OCI-LY7 (cell line): ENCODE measurements around the gene SLC39A6. TPM values are rescaled to one million over a fixed set of nuclear protein-coding genes. Genes with fewer than 3 reads are reported as not detected.
"Not testable (repeated sequence)": the region's sequence is repeated elsewhere in the genome, so short reads cannot be mapped to it uniquely, and the experiment has no call there.

Source experiments
- BruUV-seq: library from RNA; stranded (reverse); fragments of 400-500 nt; replicated peaks from 2 replicates; lab custom pipeline; 2021; lab: Mats Ljungman, UMichigan
- CTCF ChIA-PET: fragments of 300-600 bp; sonication (Branson Sonifier 250); formaldehyde crosslinking; loops from one replicate; lab custom pipeline; 2022; ENCODE audit warnings: antibody characterized with exemption; ENCODE audit not compliant: unreplicated experiment; lab: Charles Lee
- POLR2A ChIA-PET: fragments of 300-600 bp; sonication (Branson Sonifier 250); formaldehyde crosslinking; loops from one replicate; lab custom pipeline; 2022; ENCODE audit warnings: antibody characterized with exemption; lab: Charles Lee
- DNase-seq: peaks from one replicate; pipeline ENCODE4 v3.0.0-alpha.2; 2015; ENCODE audit warnings: low spot score
- H2AFZ ChIP-seq: fragments of 200-600 bp; sonication (generic), shearing (Covaris generic); 2 replicates; pipeline ENCODE4 v1.6.1; 2014; ENCODE audit warnings: mild to moderate bottlenecking, antibody characterized with exemption, low read length, moderate library complexity
- H3K27ac ChIP-seq: fragments of 200-600 bp; sonication (generic); 2 replicates; pipeline ENCODE4 v1.5.1; 2014; ENCODE audit warnings: mixed run types, low read depth, mild to moderate bottlenecking, moderate library complexity, low read length, inconsistent platforms; ENCODE audit not compliant: poor library complexity, severe bottlenecking
- H3K36me3 ChIP-seq: fragments of 200-600 bp; sonication (generic); 2 replicates; pipeline ENCODE4 v1.6.1; 2014; ENCODE audit warnings: mild to moderate bottlenecking, antibody characterized with exemption, low read length, moderate library complexity, mixed read lengths; ENCODE audit not compliant: insufficient read depth
- H3K4me1 ChIP-seq: fragments of 200-600 bp; sonication (generic); 2 replicates; pipeline ENCODE4 v1.5.1; 2014; ENCODE audit warnings: mild to moderate bottlenecking, low read length; ENCODE audit not compliant: insufficient read depth, poor library complexity, severe bottlenecking
- H3K4me2 ChIP-seq: fragments of 200-600 bp; sonication (generic); 2 replicates; pipeline ENCODE4 v1.6.1; 2014; ENCODE audit warnings: mild to moderate bottlenecking, low read length
- H3K4me3 ChIP-seq: fragments of 200-600 bp; sonication (generic); 2 replicates; pipeline ENCODE4 v1.5.1; 2014; ENCODE audit warnings: mild to moderate bottlenecking, low read depth, low read length; ENCODE audit not compliant: poor library complexity, severe bottlenecking
- H3K79me2 ChIP-seq: fragments of 200-600 bp; sonication (generic); 2 replicates; pipeline ENCODE4 v1.6.1; 2016; ENCODE audit warnings: low read depth, mild to moderate bottlenecking, low read length, moderate library complexity, mixed read lengths; ENCODE audit not compliant: insufficient read depth
- H3K9me2 ChIP-seq: fragments of 200-600 bp; sonication (generic); 2 replicates; pipeline ENCODE4 v1.6.1; 2016; ENCODE audit warnings: mild to moderate bottlenecking, low read length, mixed read lengths; ENCODE audit not compliant: insufficient read depth
- H3K9me3 ChIP-seq: fragments of 200-600 bp; sonication (generic); 2 replicates; pipeline ENCODE4 v1.6.1; 2014; ENCODE audit warnings: mild to moderate bottlenecking, mixed run types, low read length, mixed read lengths
- H4K20me1 ChIP-seq: fragments of 200-600 bp; sonication (generic); 2 replicates; pipeline ENCODE4 v1.6.1; 2014; ENCODE audit warnings: mild to moderate bottlenecking, antibody characterized with exemption, low read length, moderate library complexity, mixed read lengths; ENCODE audit not compliant: insufficient read depth
- CTCF ChIP-seq: fragments of 200-600 bp; sonication (generic); conservative IDR thresholded peaks from 2 replicates; pipeline ENCODE4 v1.5.1; 2014; ENCODE audit warnings: mild to moderate bottlenecking, antibody characterized with exemption, low read length, moderate library complexity, mixed read lengths
- EZH2phosphoT487 ChIP-seq: fragments of 200-600 bp; sonication (generic); IDR thresholded peaks from 2 replicates; pipeline ENCODE4 v1.6.1; 2018; ENCODE audit warnings: low read depth, borderline replicate concordance, mild to moderate bottlenecking, mixed run types, antibody characterized with exemption, low read length, moderate library complexity, mixed read lengths
- intact Hi-C: fragments of 100-400 bp; cut with micrococcal nuclease; formaldehyde crosslinking; loops from one replicate; pipeline ENCODE4 v1.10.0; 2022; ENCODE audit not compliant: unreplicated experiment
- total RNA-seq, 2 experiments: library from RNA; depleted of rRNA in 1 of 2; stranded (reverse); fragments of >200 nt in 1 of 2; shearing (Covaris generic) in 1 of 2; gene quantifications; 2 replicates each; pipeline ENCODE4 v1.2.3, GENCODE V29; 2014 to 2022

SLC39A6 gene
- total RNA-seq, 2 experiments from 2014 or later, result 11.2 to 14.7 TPM

GRCh38 chr18:36078751-36079529 lies 50.2 kb downstream of the SLC39A6 start:
- H3K4me2 ChIP-seq, result no peak overlapping the region
- no peaks in the 10 kb centered on the region for H3K9me2 ChIP-seq
- H3K4me1 ChIP-seq, result no peaks in the 10 kb centered on the region
- no peaks in the 10 kb centered on the region for H3K79me2 ChIP-seq
- no TSS peak for BruUV-seq
- ChIA-PET CTCF (no interaction called here), POLR2A (interaction anchor here (0.7 kb wide), 1 partner anchor 29 kb away, joined by 3 read pairs; no protein-coding TSS in a partner anchor)
- no peak overlapping the region for H2AFZ ChIP-seq
- intact Hi-C loops, result no loop called here
- H4K20me1 ChIP-seq, result no peaks in the 10 kb centered on the region
- H3K27ac ChIP-seq, result no peak overlapping the region
- DNase-seq, result no peak
- no peak overlapping the region for H3K4me3 ChIP-seq
- H3K36me3 ChIP-seq, result no peaks in the 10 kb centered on the region
- no peak for TF ChIP-seq EZH2phosphoT487
- TF ChIP-seq CTCF, result no peak
- no peaks in the 10 kb centered on the region for H3K9me3 ChIP-seq

- H2AFZ ChIP-seq, DNase-seq, H3K9me2 ChIP-seq, H3K4me2 ChIP-seq, POLR2A ChIA-PET, intact Hi-C loops, H3K4me1 ChIP-seq, BruUV-seq, CTCF ChIA-PET, H3K27ac ChIP-seq, H4K20me1 ChIP-seq, H3K79me2 ChIP-seq, H3K4me3 ChIP-seq, H3K9me3 ChIP-seq, H3K36me3 ChIP-seq: not testable (repeated sequence)
Observed at GRCh38 chr18:36077764-36078163, 51.4 kb downstream of the SLC39A6 start.

GRCh38 chr18:36075862-36076587 lies 53.1 kb downstream of the SLC39A6 start:
- no peaks in the 10 kb centered on the region for H4K20me1 ChIP-seq
- no peak for TF ChIP-seq CTCF
- no peak for TF ChIP-seq EZH2phosphoT487
- no peak overlapping the region for H2AFZ ChIP-seq
- no TSS peak for BruUV-seq
- no peak for DNase-seq
- H3K27ac ChIP-seq, result no peak overlapping the region
- ChIA-PET CTCF (no interaction called here), POLR2A (no interaction called here)
- no peak overlapping the region for H3K4me2 ChIP-seq
- H3K9me2 ChIP-seq, result no peaks in the 10 kb centered on the region
- H3K9me3 ChIP-seq, result no peaks in the 10 kb centered on the region
- no peaks in the 10 kb centered on the region for H3K79me2 ChIP-seq
- no peaks in the 10 kb centered on the region for H3K36me3 ChIP-seq
- no peaks in the 10 kb centered on the region for H3K4me1 ChIP-seq
- H3K4me3 ChIP-seq, result no peak overlapping the region
- intact Hi-C loops, result no loop called here
